AG04450 (cell line): ENCODE measurements around the gene DNAI1. TPM values are rescaled to one million over a fixed set of nuclear protein-coding genes. Genes with fewer than 3 reads are reported as not detected.

Experiments used
- CTCF ChIA-PET: fragments of 300-600, 350-600 bp; formaldehyde crosslinking; extraction: SDS; loops from one replicate; lab custom pipeline; 2022; ENCODE audit warnings: antibody characterized with exemption, inconsistent platforms; lab: Charles Lee
- POLR2A ChIA-PET: fragments of 350-600 bp; formaldehyde crosslinking; extraction: SDS; loops from one replicate; lab custom pipeline; 2021; ENCODE audit warnings: antibody characterized with exemption, inconsistent platforms; lab: Yijun Ruan, JAX
- DNase-seq: peaks from one replicate; pipeline ENCODE4 v3.0.0-alpha.2; 2011; ENCODE audit warnings: low read depth, low spot score
- H3K27ac ChIP-seq: one replicate; pipeline ENCODE4 v1.5.1; 2012; ENCODE audit warnings: low read depth, low read length, control low read depth
- H3K27me3 ChIP-seq: one replicate; pipeline ENCODE4 v1.6.0; 2012; ENCODE audit warnings: low read length; ENCODE audit not compliant: control insufficient read depth, insufficient read depth
- H3K4me3 ChIP-seq: 2 replicates; pipeline ENCODE4 v1.5.1; 2011; ENCODE audit warnings: mild to moderate bottlenecking, low read depth, low read length, control low read depth
- H3K9me3 ChIP-seq: 2 replicates; pipeline ENCODE4 v1.5.1; 2012; ENCODE audit warnings: low read length; ENCODE audit not compliant: control insufficient read depth, insufficient read depth
- CTCF ChIP-seq: IDR thresholded peaks from 2 replicates; pipeline ENCODE4 v1.5.1; 2011; ENCODE audit warnings: low read depth, low read length, control low read depth, inconsistent platforms
- polyA plus RNA-seq: library from polyadenylated mRNA; depleted of rRNA; stranded (reverse); fragments of >200 nt; gene quantifications from 2 replicates; pipeline ENCODE4 v1.2.3, GENCODE V29; 2011

DNAI1 gene
- polyA plus RNA-seq, 1 experiment, result not detected

GRCh38 chr9:34507966-34508365 lies 49.4 kb downstream of the DNAI1 start:
- Histone ChIP-seq H3K27me3 (peaks cover 55% of the 10 kb centered on the region), H3K9me3 (no peaks in the 10 kb centered on the region), H3K4me3 (no peak overlapping the region), H3K27ac (no peak overlapping the region)
- ChIA-PET CTCF (no interaction called here), POLR2A (no interaction called here)
- no peak for DNase-seq
- TF ChIP-seq CTCF, result no peak

- no peak overlapping the region for H3K4me3 ChIP-seq
- TF ChIP-seq CTCF, result no peak
- H3K27me3 ChIP-seq, result peaks cover 52% of the 10 kb centered on the region
- POLR2A ChIA-PET, result no interaction called here
- CTCF ChIA-PET, result no interaction called here
- H3K9me3 ChIP-seq, result no peaks in the 10 kb centered on the region
- DNase-seq, result no peak
- no peak overlapping the region for H3K27ac ChIP-seq
These were observed 49.9 kb downstream of the DNAI1 start for GRCh38 chr9:34508463-34508862.

- CTCF ChIA-PET, result no interaction called here
- DNase-seq, result no peak
- POLR2A ChIA-PET, result no interaction called here
- Histone ChIP-seq H3K9me3 (no peaks in the 10 kb centered on the region), H3K27me3 (peaks cover 47% of the 10 kb centered on the region), H3K4me3 (no peak overlapping the region), H3K27ac (no peak overlapping the region)
- no peak for TF ChIP-seq CTCF
These were observed 50.3 kb downstream of the DNAI1 start for GRCh38 chr9:34508951-34509350.

GRCh38 chr9:34510497-34511468 lies 52.2 kb downstream of the DNAI1 start:
- H3K27ac ChIP-seq, result no peak overlapping the region
- no peak for TF ChIP-seq CTCF
- ChIA-PET CTCF (interaction anchor here (0.9 to 5.2 kb wide), 3 partner anchors 9 to 132 kb away, joined by 3 to 28 read pairs (median 6); no protein-coding TSS in a partner anchor), POLR2A (no interaction called here)
- no peak overlapping the region for H3K4me3 ChIP-seq
- DNase-seq, result no peak
- peaks cover 34% of the 10 kb centered on the region for H3K27me3 ChIP-seq
- no peaks in the 10 kb centered on the region for H3K9me3 ChIP-seq
